A549 (cell line): Measurements from ENCODE around the gene SRM. TPM values are rescaled to one million over a fixed set of nuclear protein-coding genes. Genes with fewer than 3 reads are reported as not detected.
"Not testable (repeated sequence)": the region's sequence is repeated elsewhere in the genome, so short reads cannot be mapped to it uniquely, and the experiment has no call there.

ENCODE experiments used
- ATAC-seq, 2 experiments: fragments of 200-7000 bp in 1 of 2; fragments of >200 bp in 1 of 2; cut with Nextera tagmentation in 1 of 2; cut with Tn5 transposase in 1 of 2; 3 replicates each; pipeline versions ENCODE4 v1.8.0 to v1.9.1; 2018 to 2020; ENCODE audit warnings: mild to moderate bottlenecking in 1 of 2, moderate library complexity in 1 of 2
- CTCF ChIA-PET: fragments of 300-600 bp; sonication (Branson Sonifier 250); formaldehyde crosslinking; extraction: SDS; loops from one replicate; lab custom pipeline; 2021; ENCODE audit warnings: antibody characterized with exemption, inconsistent platforms; lab: Yijun Ruan, JAX
- POLR2A ChIA-PET: fragments of 350-600 bp; formaldehyde crosslinking; extraction: SDS; loops from one replicate; lab custom pipeline; 2021; ENCODE audit warnings: antibody characterized with exemption, inconsistent platforms; lab: Yijun Ruan, JAX
- DNase-seq, 2 experiments: peaks; one replicate each; pipeline versions ENCODE4 v3.0.0 to v3.0.0-alpha.2; 2011 to 2016; ENCODE audit warnings: low read depth in 1 of 2, low spot score in 1 of 2
- FAIRE-seq: peaks from 2 replicates; lab custom pipeline; 2011; peaks lifted over from hg19 to GRCh38; lab: Jason Lieb, UNC
- H3K27ac ChIP-seq, 2 experiments: fragments of >200 bp; sonication (Bioruptor Twin); formaldehyde crosslinking; 3 replicates each; pipeline ENCODE4 v1.5.1; 2016 to 2017
- H3K4me1 ChIP-seq: fragments of >200 bp; sonication (Bioruptor Twin); formaldehyde crosslinking; 3 replicates; pipeline ENCODE4 v1.6.1; 2016
- H3K4me2 ChIP-seq: fragments of >200 bp; sonication (Bioruptor Twin); formaldehyde crosslinking; 3 replicates; pipeline ENCODE4 v1.6.1; 2016
- H3K4me3 ChIP-seq: fragments of >200 bp; sonication (Bioruptor Twin); formaldehyde crosslinking; 3 replicates; pipeline ENCODE4 v1.5.1; 2016
- H3K9me3 ChIP-seq: fragments of >200 bp; sonication (Bioruptor Twin); formaldehyde crosslinking; 3 replicates; pipeline ENCODE4 v1.6.1; 2016
- CBX2 ChIP-seq: fragments of 200-600 bp; sonication (generic); IDR thresholded peaks from 2 replicates; pipeline ENCODE4 v1.6.1; 2016; ENCODE audit warnings: low read depth, mild to moderate bottlenecking, borderline replicate concordance
- CBX8 ChIP-seq: fragments of 200-600 bp; sonication (generic); IDR thresholded peaks from 2 replicates; pipeline ENCODE4 v1.6.1; 2016
- CTCF ChIP-seq: fragments of >200 bp; sonication (Bioruptor Twin); formaldehyde crosslinking; IDR thresholded peaks from 3 replicates; pipeline ENCODE4 v1.5.1; 2016
- ELK1 ChIP-seq: fragments of 150-350 bp; IDR thresholded peaks from 2 replicates; pipeline ENCODE4 v1.6.1; 2014; ENCODE audit warnings: low read depth, mild to moderate bottlenecking, low read length
- GATA3 ChIP-seq: IDR thresholded peaks from 2 replicates; pipeline ENCODE4 v1.6.1; 2012; ENCODE audit warnings: borderline replicate concordance
- HOXA7 ChIP-seq: fragments of 250-450 bp; sonication (Bioruptor Pico); IDR thresholded peaks from 2 replicates; pipeline ENCODE4 v1.5.0; 2020; ENCODE audit warnings: mild to moderate bottlenecking, moderate library complexity
- JUNB ChIP-seq: fragments of >200 bp; sonication (Bioruptor Twin); formaldehyde crosslinking; IDR thresholded peaks from 2 replicates; pipeline ENCODE4 v1.6.1; 2016
- NPAS2 ChIP-seq: fragments of 250-450 bp; sonication (Bioruptor Pico); IDR thresholded peaks from 2 replicates; pipeline ENCODE4 v1.8.0; 2022; ENCODE audit warnings: mild to moderate bottlenecking, moderate library complexity, borderline replicate concordance
- NR3C1 ChIP-seq: fragments of >200 bp; sonication (Bioruptor Twin); formaldehyde crosslinking; IDR thresholded peaks from 3 replicates; pipeline ENCODE4 v1.6.1; 2017
- PBX3 ChIP-seq: IDR thresholded peaks from 2 replicates; pipeline ENCODE4 v1.6.1; 2012
- RAD21 ChIP-seq, 2 experiments: fragments of >200 bp in 1 of 2; sonication (Bioruptor Twin) in 1 of 2; formaldehyde crosslinking in 1 of 2; IDR thresholded peaks in 1 of 2; conservative IDR thresholded peaks in 1 of 2; 2 replicates in 1 of 2; 3 replicates in 1 of 2; pipeline ENCODE4 v1.6.1; 2012 to 2018; ENCODE audit warnings: inconsistent platforms in 1 of 2
- RARB ChIP-seq: fragments of 250-450 bp; sonication (Bioruptor Pico); IDR thresholded peaks from 2 replicates; pipeline ENCODE4 v1.8.0; 2021; ENCODE audit warnings: mild to moderate bottlenecking, moderate library complexity
- RNF2 ChIP-seq: fragments of 200-600 bp; sonication (generic); IDR thresholded peaks from 2 replicates; pipeline ENCODE4 v1.6.1; 2016; ENCODE audit warnings: low read depth, mild to moderate bottlenecking, antibody characterized with exemption, moderate library complexity, borderline replicate concordance
- USF2 ChIP-seq: fragments of 450-650 bp; IDR thresholded peaks from 2 replicates; pipeline ENCODE4 v1.6.1; 2014; ENCODE audit warnings: antibody characterized with exemption
- ZFP36 ChIP-seq: fragments of 450-650 bp; IDR thresholded peaks from 2 replicates; pipeline ENCODE4 v1.6.1; 2014; ENCODE audit warnings: borderline replicate concordance; ENCODE audit not compliant: partially characterized antibody
- WGBS: methylation state at CpG from one replicate; pipeline ENCODE4 v1.1.6; 2017; ENCODE audit errors: missing lambda C conversion rate; 5-methylcytosine and 5-hydroxymethylcytosine counted together
- polyA plus RNA-seq, 4 experiments: library from polyadenylated mRNA; depleted of rRNA in 3 of 4; stranded (reverse); fragments of >200 nt; fragmentation: RNase III in 1 of 4; extraction: RNeasy Plus Mini Kit Qiagen cat#74134 plus additional on column Dnase treatment in 1 of 4; gene quantifications; 2 replicates in 3 of 4; 3 replicates in 1 of 4; pipeline ENCODE4 v1.2.3, GENCODE V29; 2011 to 2017
- TF ChIP-seq, protein P1 (sequence below): IDR thresholded peaks from 2 replicates; pipeline ENCODE4 v1.6.1; 2012
- TF ChIP-seq, protein P2 (sequence below): fragments of 200-600 bp; sonication (generic); IDR thresholded peaks from 2 replicates; pipeline ENCODE4 v1.6.1; 2016; ENCODE audit warnings: antibody characterized with exemption, mild to moderate bottlenecking, moderate library complexity

SRM gene
- polyA plus RNA-seq, 2 of the 4 experiments (the other 2 are of a cell fraction) = 30.8 to 87.8 TPM

GRCh38 chr1:11099310-11100148 is 39.7 kb upstream of the SRM start, which contains the start of gene EXOSC10 (continued):
- TF ChIP-seq ELK1 (no peak), CBX2 (no peak), RAD21 (conservative IDR thresholded peaks at IDR 0.05 in 1 of 2, IDR thresholded peaks at IDR 0.05 in 1 of 2) (no peak), JUNB (no peak), RNF2 (no peak), HOXA7 (no peak), NPAS2 (CRISPR knock-in tag) (no peak), NR3C1 (no peak), USF2 (no peak), CBX8 (no peak), PBX3 (no peak)
- TF ChIP-seq, protein P1, sequence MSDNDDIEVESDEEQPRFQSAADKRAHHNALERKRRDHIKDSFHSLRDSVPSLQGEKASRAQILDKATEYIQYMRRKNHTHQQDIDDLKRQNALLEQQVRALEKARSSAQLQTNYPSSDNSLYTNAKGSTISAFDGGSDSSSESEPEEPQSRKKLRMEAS = peak; percentile 25; the same call in 1 of the 2 replicates
- TF ChIP-seq, all 56 proteins: peak for 7

GRCh38 chr1:11098931-11099309 is 39.1 kb upstream of the SRM start:
- FAIRE-seq (no peak), DNase-seq (no peak), ATAC-seq (no peak)
- TF ChIP-seq RARB (CRISPR knock-in tag) (no peak), CTCF (no peak), GATA3 (no peak), ZFP36 (no peak), ELK1 (no peak)
- TF ChIP-seq, protein P2, sequence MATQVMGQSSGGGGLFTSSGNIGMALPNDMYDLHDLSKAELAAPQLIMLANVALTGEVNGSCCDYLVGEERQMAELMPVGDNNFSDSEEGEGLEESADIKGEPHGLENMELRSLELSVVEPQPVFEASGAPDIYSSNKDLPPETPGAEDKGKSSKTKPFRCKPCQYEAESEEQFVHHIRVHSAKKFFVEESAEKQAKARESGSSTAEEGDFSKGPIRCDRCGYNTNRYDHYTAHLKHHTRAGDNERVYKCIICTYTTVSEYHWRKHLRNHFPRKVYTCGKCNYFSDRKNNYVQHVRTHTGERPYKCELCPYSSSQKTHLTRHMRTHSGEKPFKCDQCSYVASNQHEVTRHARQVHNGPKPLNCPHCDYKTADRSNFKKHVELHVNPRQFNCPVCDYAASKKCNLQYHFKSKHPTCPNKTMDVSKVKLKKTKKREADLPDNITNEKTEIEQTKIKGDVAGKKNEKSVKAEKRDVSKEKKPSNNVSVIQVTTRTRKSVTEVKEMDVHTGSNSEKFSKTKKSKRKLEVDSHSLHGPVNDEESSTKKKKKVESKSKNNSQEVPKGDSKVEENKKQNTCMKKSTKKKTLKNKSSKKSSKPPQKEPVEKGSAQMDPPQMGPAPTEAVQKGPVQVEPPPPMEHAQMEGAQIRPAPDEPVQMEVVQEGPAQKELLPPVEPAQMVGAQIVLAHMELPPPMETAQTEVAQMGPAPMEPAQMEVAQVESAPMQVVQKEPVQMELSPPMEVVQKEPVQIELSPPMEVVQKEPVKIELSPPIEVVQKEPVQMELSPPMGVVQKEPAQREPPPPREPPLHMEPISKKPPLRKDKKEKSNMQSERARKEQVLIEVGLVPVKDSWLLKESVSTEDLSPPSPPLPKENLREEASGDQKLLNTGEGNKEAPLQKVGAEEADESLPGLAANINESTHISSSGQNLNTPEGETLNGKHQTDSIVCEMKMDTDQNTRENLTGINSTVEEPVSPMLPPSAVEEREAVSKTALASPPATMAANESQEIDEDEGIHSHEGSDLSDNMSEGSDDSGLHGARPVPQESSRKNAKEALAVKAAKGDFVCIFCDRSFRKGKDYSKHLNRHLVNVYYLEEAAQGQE = no peak
- Histone ChIP-seq H3K4me2 (peak overlapping the region; percentile 96), H3K4me3 (peak overlapping the region; percentile 88), H3K27ac (peak overlapping the region; percentile 93 to 100), H3K9me3 (no peaks in the 10 kb centered on the region), H3K4me1 (peaks cover 8% of the 10 kb centered on the region; the same call in 2 of the 3 replicates)
- ChIA-PET POLR2A (interaction anchor here (0.6 to 1.5 kb wide), 4 partner anchors 13 to 644 kb away, joined by 3 read pairs; no protein-coding TSS in a partner anchor), CTCF (interaction anchor here (2.9 kb wide), 1 partner anchor 61 kb away, joined by 16 read pairs; no protein-coding TSS in a partner anchor)
- WGBS = 13% methylated on average over 5 of the region's 5 CpGs

DNA sequence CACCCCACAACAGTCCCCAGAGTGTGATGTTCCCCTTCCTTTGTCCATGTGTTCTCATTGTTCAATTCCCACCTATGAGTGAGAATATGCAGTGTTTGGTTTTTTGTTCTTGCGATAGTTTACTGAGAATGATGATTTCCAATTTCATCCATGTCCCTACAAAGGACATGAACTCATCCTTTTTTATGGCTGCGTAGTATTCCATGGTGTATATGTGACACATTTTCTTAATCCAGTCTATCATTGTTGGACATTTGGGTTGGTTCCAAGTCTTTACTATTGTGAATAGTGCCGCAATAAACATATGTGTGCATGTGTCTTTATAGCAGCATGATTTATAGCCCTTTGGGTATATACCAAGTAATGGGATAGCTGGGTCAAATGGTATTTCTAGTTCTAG is 24.0 kb upstream of the SRM start:
- WGBS = 63% methylated on average over 3 of the region's 3 CpGs
- H3K9me3 ChIP-seq, CTCF ChIA-PET, DNase-seq, FAIRE-seq, H3K4me2 ChIP-seq, ATAC-seq, H3K4me3 ChIP-seq, POLR2A ChIA-PET, H3K4me1 ChIP-seq, H3K27ac ChIP-seq: not testable (repeated sequence)
